CD8-positive, alpha-beta memory T cell (primary cell): ENCODE data around the gene IDI2. TPM values are rescaled to one million over a fixed set of nuclear protein-coding genes. Genes with fewer than 3 reads are reported as not detected.

Experiments used
- CTCF ChIA-PET: fragments of 350-600 bp; sonication (Branson Sonifier 250); formaldehyde crosslinking; loops from one replicate; lab custom pipeline; 2021; ENCODE audit warnings: antibody characterized with exemption; lab: Charles Lee
- POLR2A ChIA-PET: fragments of 350-600 bp; sonication (Branson Sonifier 250); formaldehyde crosslinking; loops from one replicate; lab custom pipeline; 2021; ENCODE audit warnings: antibody characterized with exemption; lab: Charles Lee
- DNase-seq, 5 donors: peaks; one replicate each; pipeline versions ENCODE4 v3.0.0 to v3.0.0-alpha.2; 2020 to 2022; ENCODE audit warnings: mixed read lengths in 1 of 5
- H3K27ac ChIP-seq: one replicate; pipeline ENCODE4 v1.7.0; 2013; ENCODE audit warnings: low read depth, mild to moderate bottlenecking, low read length, moderate library complexity
- H3K27me3 ChIP-seq: 2 replicates; pipeline ENCODE4 v1.7.0; 2013; ENCODE audit warnings: low read length, mild to moderate bottlenecking; ENCODE audit not compliant: insufficient read depth, poor library complexity, severe bottlenecking
- H3K36me3 ChIP-seq: 2 replicates; pipeline ENCODE4 v1.7.0; 2013; ENCODE audit warnings: mild to moderate bottlenecking, low read length, moderate library complexity; ENCODE audit not compliant: insufficient read depth
- H3K4me1 ChIP-seq: 2 replicates; pipeline ENCODE4 v1.7.0; 2013; ENCODE audit warnings: mild to moderate bottlenecking, low read length, moderate library complexity; ENCODE audit not compliant: insufficient read depth
- H3K4me3 ChIP-seq: 2 replicates; pipeline ENCODE4 v1.7.0; 2013; ENCODE audit warnings: mild to moderate bottlenecking, low read length
- H3K9me3 ChIP-seq: 2 replicates; pipeline ENCODE4 v1.7.0; 2013; ENCODE audit warnings: mild to moderate bottlenecking, low read length
- H3K27ac Mint-ChIP-seq, 8 donors: one replicate each; pipeline ENCODE4 v1.8.0; 2020 to 2021; ENCODE audit warnings: mixed read lengths in 8 of 8, mild to moderate bottlenecking in 6 of 8, inconsistent platforms in 3 of 8, moderate library complexity in 3 of 8
- H3K27me3 Mint-ChIP-seq, 2 donors: one replicate each; pipeline ENCODE4 v1.8.0; 2020 to 2021; ENCODE audit warnings: mixed read lengths in 2 of 2, mild to moderate bottlenecking in 1 of 2, moderate library complexity in 1 of 2
- H3K36me3 Mint-ChIP-seq, 3 donors: one replicate each; pipeline ENCODE4 v1.8.0; 2020 to 2021; ENCODE audit warnings: mixed read lengths in 3 of 3, inconsistent platforms in 1 of 3, mild to moderate bottlenecking in 1 of 3
- H3K4me1 Mint-ChIP-seq, 3 donors: one replicate each; pipeline ENCODE4 v1.8.0; 2020 to 2021; ENCODE audit warnings: mixed read lengths in 3 of 3, inconsistent platforms in 1 of 3, mild to moderate bottlenecking in 1 of 3
- H3K4me3 Mint-ChIP-seq, 7 donors: one replicate each; pipeline ENCODE4 v1.8.0; 2020 to 2021; ENCODE audit warnings: mixed read lengths in 7 of 7, mild to moderate bottlenecking in 6 of 7, moderate library complexity in 4 of 7, inconsistent platforms in 2 of 7
- H3K9me3 Mint-ChIP-seq, 5 donors: one replicate each; pipeline ENCODE4 v1.8.0; 2020 to 2022; ENCODE audit warnings: mixed read lengths in 5 of 5, mild to moderate bottlenecking in 3 of 5, moderate library complexity in 2 of 5, inconsistent platforms in 1 of 5
- polyA plus RNA-seq: library from polyadenylated mRNA; unstranded; fragments of 300-500 nt; fragmentation: Illumina TruSeq; gene quantifications from one replicate; pipeline ENCODE4 v1.2.3, GENCODE V29; 2021
- total RNA-seq, 2 experiments: library from RNA; stranded (reverse); gene quantifications; one replicate each; pipeline ENCODE4 v1.2.3, GENCODE V29; 2021

Gene IDI2
- total and polyA plus RNA-seq, 3 experiments from 2014 or later, result not detected

DNA sequence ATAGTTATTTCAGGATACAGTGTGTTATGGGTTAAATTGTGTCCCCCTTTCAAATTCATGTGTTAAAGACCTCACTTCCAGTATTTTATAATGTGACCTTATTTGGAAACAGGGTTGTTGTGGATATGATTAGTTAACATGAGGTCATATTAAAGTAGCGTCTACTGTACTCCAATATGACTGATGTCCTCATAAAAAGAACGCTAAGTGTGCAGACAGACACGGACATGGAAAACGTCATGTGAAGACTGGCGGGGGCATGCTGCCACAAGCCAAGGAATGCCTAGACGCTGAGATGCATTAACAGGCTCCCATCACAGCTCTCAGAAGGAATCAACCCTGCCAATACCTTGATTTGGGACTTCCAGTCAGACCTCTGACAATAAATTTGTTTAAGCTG lies 29.0 kb upstream of the IDI2 start:
- H3K27me3 Mint-ChIP-seq, result no peaks in the 10 kb centered on the region
- H3K36me3 ChIP-seq, result peaks cover 5% of the 10 kb centered on the region
- peak overlapping the region in 7 of 8 donors; percentile 23 to 99 (median 84) for H3K27ac Mint-ChIP-seq
- H3K27me3 ChIP-seq, result no peaks in the 10 kb centered on the region
- POLR2A ChIA-PET, result no interaction called here
- H3K4me3 Mint-ChIP-seq, result peak overlapping the region; percentile 56 to 98 (median 92)
- no peak overlapping the region for H3K27ac ChIP-seq
- peaks cover 65 to 95% (median 88%) of the 10 kb centered on the region in 3 donors for H3K4me1 Mint-ChIP-seq
- CTCF ChIA-PET, result no interaction called here
- no peaks in the 10 kb centered on the region for H3K9me3 ChIP-seq
- no peaks in the 10 kb centered on the region for H3K9me3 Mint-ChIP-seq
- peaks cover 64% of the 10 kb centered on the region for H3K4me1 ChIP-seq
- DNase-seq, result no peak
- H3K4me3 ChIP-seq, result peak overlapping the region; percentile 88
- peaks cover 0 to 60% (median 2%) of the 10 kb centered on the region in 3 donors for H3K36me3 Mint-ChIP-seq

DNA sequence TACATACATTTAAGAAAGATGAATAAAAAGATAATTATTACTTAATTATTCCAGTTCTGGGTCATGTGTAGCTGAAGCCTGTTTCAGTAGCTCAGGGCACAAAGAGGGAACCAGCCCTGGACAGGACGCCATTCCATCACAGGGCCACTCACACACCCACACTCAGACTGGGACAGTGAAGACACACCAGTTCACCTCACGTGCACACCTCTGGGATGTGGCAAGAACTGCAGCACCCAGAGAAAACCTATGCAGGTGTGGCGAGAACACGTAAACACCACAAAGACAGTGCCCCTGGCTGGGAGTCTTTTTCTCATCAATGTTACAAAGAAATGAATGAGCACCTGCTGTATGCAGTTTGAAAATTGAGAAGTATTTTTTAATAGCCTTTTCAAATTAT lies 24.9 kb upstream of the IDI2 start:
- H3K27ac Mint-ChIP-seq, result peak overlapping the region; percentile 72 to 99 (median 99)
- Histone ChIP-seq H3K9me3 (no peaks in the 10 kb centered on the region), H3K27ac (no peak overlapping the region), H3K4me1 (peaks cover 61% of the 10 kb centered on the region), H3K27me3 (no peaks in the 10 kb centered on the region), H3K4me3 (no peak overlapping the region), H3K36me3 (peaks cover 5% of the 10 kb centered on the region)
- peak overlapping the region; percentile 70 to 95 (median 93) for H3K4me3 Mint-ChIP-seq
- peak; percentile 26 to 66 (median 38) for DNase-seq
- ChIA-PET POLR2A (interaction anchor here (0.5 to 0.9 kb wide), 3 partner anchors 11 to 18 kb away, joined by 3 read pairs; no protein-coding TSS in a partner anchor), CTCF (interaction anchor here (0.9 to 1.9 kb wide), 4 partner anchors 9 to 37 kb away, joined by 3 to 5 read pairs (median 4); no protein-coding TSS in a partner anchor)
- H3K9me3 Mint-ChIP-seq, result no peaks in the 10 kb centered on the region
- peaks cover 0 to 56% (median 2%) of the 10 kb centered on the region in 3 donors for H3K36me3 Mint-ChIP-seq
- H3K4me1 Mint-ChIP-seq, result peaks cover 61 to 86% (median 78%) of the 10 kb centered on the region in 3 donors
- peaks cover 0 to 2% of the 10 kb centered on the region in 2 donors for H3K27me3 Mint-ChIP-seq

DNA sequence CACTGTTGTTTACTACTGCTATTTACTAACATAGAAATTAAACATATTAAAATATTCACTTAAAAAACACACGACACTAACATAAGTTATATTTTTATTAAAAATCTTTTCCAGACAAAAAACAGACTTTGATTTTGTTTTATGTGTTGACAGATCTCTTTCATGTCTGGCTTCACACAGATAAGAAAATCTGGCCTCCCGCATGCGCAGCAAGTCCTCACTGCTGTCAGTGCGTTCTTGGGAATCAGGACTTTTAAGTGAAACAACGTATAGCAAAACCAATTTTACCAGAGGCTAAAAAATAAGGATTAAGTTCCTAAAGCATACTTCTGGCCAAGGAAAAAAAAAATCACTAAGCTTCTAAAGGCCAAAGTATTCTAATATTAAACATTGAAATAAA lies 24.5 kb upstream of the IDI2 start:
- CTCF ChIA-PET, result interaction anchor here (0.9 to 1.9 kb wide), 4 partner anchors 9 to 37 kb away, joined by 3 to 5 read pairs (median 4); no protein-coding TSS in a partner anchor
- POLR2A ChIA-PET, result interaction anchor here (0.5 to 0.9 kb wide), 3 partner anchors 11 to 19 kb away, joined by 3 read pairs; no protein-coding TSS in a partner anchor
- Mint-ChIP-seq H3K4me3 (peak overlapping the region; percentile 92 to 95 (median 95)), H3K36me3 (peaks cover 0 to 56% (median 2%) of the 10 kb centered on the region in 3 donors), H3K4me1 (peaks cover 61 to 86% (median 78%) of the 10 kb centered on the region in 3 donors), H3K27ac (peak overlapping the region; percentile 98 to 99 (median 99)), H3K27me3 (peaks cover 0 to 3% of the 10 kb centered on the region in 2 donors), H3K9me3 (no peaks in the 10 kb centered on the region)
- Histone ChIP-seq H3K4me3 (peak overlapping the region; percentile 82), H3K4me1 (peaks cover 61% of the 10 kb centered on the region), H3K27me3 (no peaks in the 10 kb centered on the region), H3K27ac (peak overlapping the region; percentile 93), H3K9me3 (no peaks in the 10 kb centered on the region), H3K36me3 (peaks cover 5% of the 10 kb centered on the region)
- DNase-seq, result peak in 1 of 5 donors; percentile 24

DNA sequence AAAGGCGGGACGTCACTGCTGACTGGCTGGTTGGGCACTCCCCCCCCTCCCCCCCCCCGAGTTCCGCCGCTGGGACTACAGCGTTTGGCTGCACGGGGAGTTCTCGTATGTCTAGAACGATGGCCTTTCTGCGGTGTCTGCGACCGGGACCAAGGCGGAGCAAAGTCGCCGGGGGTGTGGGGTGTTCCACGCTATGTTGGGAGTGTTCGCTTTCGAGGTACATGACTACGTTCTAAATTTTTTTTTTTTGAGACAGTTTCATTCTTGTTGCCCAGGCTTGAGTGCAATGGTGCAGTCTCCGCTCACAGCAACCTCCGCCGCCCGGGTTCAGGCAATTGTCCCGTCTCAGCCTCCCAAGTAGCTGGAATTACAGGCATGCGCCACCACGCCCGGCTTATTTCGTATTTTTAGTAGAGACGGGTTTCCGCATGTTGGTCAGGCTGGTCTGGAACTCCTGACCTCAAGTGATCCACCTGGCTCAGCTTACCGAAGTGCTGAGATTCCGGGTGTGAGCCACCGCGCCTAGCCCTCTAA lies 23.8 kb upstream of the IDI2 start:
- Mint-ChIP-seq H3K27me3 (peaks cover 0 to 3% of the 10 kb centered on the region in 2 donors), H3K4me1 (peaks cover 61 to 86% (median 78%) of the 10 kb centered on the region in 3 donors), H3K9me3 (no peaks in the 10 kb centered on the region), H3K4me3 (peak overlapping the region; percentile 92 to 95 (median 95)), H3K27ac (peak overlapping the region; percentile 98 to 99 (median 99)), H3K36me3 (peaks cover 0 to 53% (median 2%) of the 10 kb centered on the region in 3 donors)
- no peaks in the 10 kb centered on the region for H3K9me3 ChIP-seq
- ChIA-PET POLR2A (interaction anchor here (0.6 to 2.3 kb wide), 7 partner anchors 9 to 319 kb away, joined by 3 to 19 read pairs (median 5); partner anchors contain the start of gene LARP4B), CTCF (interaction anchor here (1.0 to 1.9 kb wide), 6 partner anchors 10 to 61 kb away, joined by 3 to 6 read pairs (median 4); partner anchors contain the start of gene GTPBP4)
- H3K4me1 ChIP-seq, result peaks cover 61% of the 10 kb centered on the region
- peak overlapping the region; percentile 82 for H3K4me3 ChIP-seq
- no peak for DNase-seq
- H3K27ac ChIP-seq, result peak overlapping the region; percentile 93
- H3K27me3 ChIP-seq, result no peaks in the 10 kb centered on the region
- peaks cover 5% of the 10 kb centered on the region for H3K36me3 ChIP-seq

DNA sequence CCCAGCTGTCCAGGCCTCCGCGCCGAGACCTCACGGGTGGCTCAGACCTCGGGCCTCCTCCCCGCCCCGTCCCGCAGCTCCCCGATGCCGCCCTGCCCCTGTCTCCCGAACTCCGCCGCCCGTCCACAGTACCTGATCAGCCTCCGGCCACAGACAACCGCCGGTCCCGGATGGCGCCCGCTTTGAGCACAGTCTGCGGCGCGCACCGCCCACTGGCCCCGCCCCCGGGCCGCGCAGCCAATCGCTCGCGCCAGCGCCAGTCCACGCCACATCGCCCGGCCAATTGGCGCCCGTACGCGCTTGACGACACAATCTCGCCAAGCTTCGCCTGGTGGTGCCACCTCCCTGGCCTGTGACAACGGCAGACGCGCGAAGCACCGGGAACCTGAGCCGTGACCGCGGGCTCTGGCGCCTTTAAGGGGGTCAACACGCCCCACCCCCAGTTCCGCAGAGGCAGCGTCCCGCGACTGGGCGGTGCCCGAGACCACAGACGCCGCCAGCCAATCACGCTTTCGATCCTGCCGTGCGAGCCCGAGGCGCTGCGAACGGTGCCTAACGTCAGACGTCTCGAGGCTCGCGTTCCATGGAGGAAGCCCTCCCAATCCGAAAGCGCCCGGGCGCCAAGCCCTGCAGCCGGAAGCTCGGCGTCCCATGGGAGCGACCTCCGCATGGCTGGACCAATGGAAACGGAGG lies 23.2 kb upstream of the IDI2 start, which contains the start of gene IDI1:
Gene IDI1 (minus strand): TSS at position 388 of the 693 bp plus-strand sequence. CDS start 116 bp downstream, at position 272.
- peak; percentile 95 to 98 (median 98) for DNase-seq
- Histone ChIP-seq H3K4me1 (peaks cover 63% of the 10 kb centered on the region), H3K9me3 (no peaks in the 10 kb centered on the region), H3K27ac (peak within 1 kb of the TSS; percentile 93), H3K27me3 (no peaks in the 10 kb centered on the region), H3K36me3 (peaks cover 5% of the 10 kb centered on the region), H3K4me3 (peak within 1 kb of the TSS; percentile 82)
- Mint-ChIP-seq H3K4me1 (peaks cover 63 to 86% (median 78%) of the 10 kb centered on the region in 3 donors), H3K27ac (peak within 1 kb of the TSS; percentile 98 to 99 (median 99)), H3K9me3 (no peaks in the 10 kb centered on the region), H3K36me3 (peaks cover 0 to 54% (median 2%) of the 10 kb centered on the region in 3 donors), H3K4me3 (peak within 1 kb of the TSS; percentile 92 to 95 (median 95)), H3K27me3 (peaks cover 0 to 5% of the 10 kb centered on the region in 2 donors)
- CTCF ChIA-PET, result interaction anchor here (1.0 to 1.9 kb wide), 5 partner anchors 11 to 61 kb away, joined by 3 to 6 read pairs (median 4); partner anchors contain the start of gene GTPBP4
- POLR2A ChIA-PET, result interaction anchor here (0.6 to 2.3 kb wide), 9 partner anchors 10 to 320 kb away, joined by 3 to 19 read pairs (median 4); partner anchors contain the start of gene LARP4B

DNA sequence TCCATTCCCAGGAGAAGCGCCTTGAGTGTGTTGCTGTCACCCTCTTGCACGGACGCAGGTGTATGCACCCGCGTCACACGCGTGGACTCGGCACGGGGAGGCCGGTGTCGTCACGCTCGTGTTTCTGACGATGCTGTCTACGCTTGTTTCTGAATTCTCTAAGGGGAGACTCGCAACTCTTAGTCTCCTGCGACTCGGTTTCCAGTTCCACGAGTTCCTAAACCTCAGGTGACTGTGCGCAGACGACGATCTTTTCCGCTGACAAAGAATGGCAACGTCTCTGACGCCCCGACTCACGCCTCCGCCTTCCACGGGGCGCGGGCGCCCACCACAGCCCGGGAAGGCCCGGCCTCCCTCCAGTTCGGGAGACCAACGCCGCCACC lies 22.7 kb upstream of the IDI2 start:
- Mint-ChIP-seq H3K27ac (peak overlapping the region; percentile 98 to 99 (median 99)), H3K36me3 (peaks cover 0 to 53% (median 2%) of the 10 kb centered on the region in 3 donors), H3K4me3 (peak overlapping the region; percentile 92 to 95 (median 95)), H3K27me3 (peaks cover 0 to 5% of the 10 kb centered on the region in 2 donors), H3K9me3 (no peaks in the 10 kb centered on the region), H3K4me1 (peaks cover 63 to 86% (median 78%) of the 10 kb centered on the region in 3 donors)
- CTCF ChIA-PET, result interaction anchor here (1.0 to 1.7 kb wide), 3 partner anchors 15 to 60 kb away, joined by 3 to 6 read pairs (median 4); partner anchors contain the start of gene GTPBP4
- Histone ChIP-seq H3K4me3 (peak overlapping the region; percentile 82), H3K36me3 (peaks cover 10% of the 10 kb centered on the region), H3K9me3 (no peaks in the 10 kb centered on the region), H3K4me1 (peaks cover 68% of the 10 kb centered on the region), H3K27me3 (no peaks in the 10 kb centered on the region), H3K27ac (peak overlapping the region; percentile 93)
- peak in 1 of 5 donors; percentile 83 for DNase-seq
- POLR2A ChIA-PET, result interaction anchor here (0.7 to 2.3 kb wide), 7 partner anchors 10 to 117 kb away, joined by 3 to 19 read pairs (median 5); partner anchors contain the start of gene LARP4B

DNA sequence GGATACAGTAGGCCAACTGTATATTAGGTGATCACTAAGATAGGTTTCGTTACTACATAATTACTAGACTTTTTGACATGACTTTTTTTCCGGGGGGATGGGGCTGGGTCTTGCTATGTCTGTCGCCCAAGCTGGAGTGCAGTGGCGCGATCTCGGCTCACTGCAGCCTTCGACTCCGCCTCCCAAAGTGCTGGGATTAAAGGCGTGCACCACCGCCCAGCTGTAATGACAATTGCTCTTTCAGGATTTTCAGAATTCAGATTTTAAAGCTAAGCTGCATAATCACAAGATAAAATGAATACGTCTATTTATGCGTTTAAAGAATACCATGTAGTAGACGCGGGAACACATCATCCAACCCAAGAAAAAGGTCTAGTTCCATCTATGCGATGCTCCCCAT lies 22.3 kb upstream of the IDI2 start:
- Histone ChIP-seq H3K4me1 (peaks cover 72% of the 10 kb centered on the region), H3K4me3 (peak overlapping the region; percentile 82), H3K27ac (peak overlapping the region; percentile 93), H3K27me3 (no peaks in the 10 kb centered on the region), H3K36me3 (peaks cover 13% of the 10 kb centered on the region), H3K9me3 (no peaks in the 10 kb centered on the region)
- H3K4me1 Mint-ChIP-seq, result peaks cover 66 to 86% (median 78%) of the 10 kb centered on the region in 3 donors
- H3K27me3 Mint-ChIP-seq, result peaks cover 0 to 5% of the 10 kb centered on the region in 2 donors
- DNase-seq, result no peak
- peak overlapping the region; percentile 98 to 99 (median 99) for H3K27ac Mint-ChIP-seq
- ChIA-PET CTCF (interaction anchor here (1.7 kb wide), 1 partner anchor 60 kb away, joined by 4 read pairs; the partner anchor contains the start of gene GTPBP4), POLR2A (interaction anchor here (0.8 to 2.3 kb wide), 4 partner anchors 11 to 116 kb away, joined by 4 to 19 read pairs (median 8); partner anchors contain the start of gene LARP4B)
- H3K9me3 Mint-ChIP-seq, result no peaks in the 10 kb centered on the region
- peaks cover 0 to 53% (median 2%) of the 10 kb centered on the region in 3 donors for H3K36me3 Mint-ChIP-seq
- peak overlapping the region; percentile 92 to 95 (median 95) for H3K4me3 Mint-ChIP-seq
